ENCODE measurements around the gene PIK3AP1. TPM values are rescaled to one million over a fixed set of nuclear protein-coding genes. Genes with fewer than 3 reads are reported as not detected.
"Not testable (repeated sequence)": the region's sequence is repeated elsewhere in the genome, so short reads cannot be mapped to it uniquely, and the experiment has no call there.

The PIK3AP1 gene
- 1 to 10 TPM; 1.6 to 1.7 TPM for total RNA-seq

GRCh38 chr10:96720422-96721206, at the start of gene PIK3AP1:
PIK3AP1 (minus strand) TSS chr10:96720514; CDS start chr10:96720394, 120 bp downstream.
- no peaks in the 10 kb centered on the region for H3K36me3 Mint-ChIP-seq (ENCODE audit: low read depth)
- H3K4me1 Mint-ChIP-seq (ENCODE audit: low read depth) = peaks cover 6% of the 10 kb centered on the region
- H3K27ac Mint-ChIP-seq = peak within 1 kb of the TSS; percentile 22
- intact Hi-C loops (cut with micrococcal nuclease) = loop anchor here (1.0 to 2.0 kb wide), 5 partner anchors 25 to 346 kb away; no protein-coding TSS in a partner anchor
- H3K4me3 Mint-ChIP-seq = peak within 1 kb of the TSS; percentile 84
- H3K27me3 Mint-ChIP-seq (ENCODE audit: low read depth) = peaks cover 3% of the 10 kb centered on the region
- DNase-seq = peak; percentile 61
- CTCF ChIA-PET = interaction anchor here (0.6 to 1.6 kb wide), 4 partner anchors 11 to 1070 kb away, joined by 3 to 6 read pairs (median 4); no protein-coding TSS in a partner anchor
- H3K9me3 Mint-ChIP-seq = no peaks in the 10 kb centered on the region

GRCh38 chr10:96768136-96768535, 47.8 kb upstream of the PIK3AP1 start:
- CTCF ChIA-PET = interaction anchor here (0.6 to 1.9 kb wide), 4 partner anchors 257 to 841 kb away, joined by 3 to 9 read pairs (median 4); no protein-coding TSS in a partner anchor
- peaks cover 2% of the 10 kb centered on the region for H3K4me1 Mint-ChIP-seq (ENCODE audit: low read depth)
- H3K27ac Mint-ChIP-seq = no peak overlapping the region
- no peaks in the 10 kb centered on the region for H3K36me3 Mint-ChIP-seq (ENCODE audit: low read depth)
- no peak overlapping the region for H3K4me3 Mint-ChIP-seq
- peaks cover 5% of the 10 kb centered on the region for H3K9me3 Mint-ChIP-seq
- intact Hi-C loops (cut with micrococcal nuclease) = loop anchor here (5.0 to 10.0 kb wide), 2 partner anchors 127 to 444 kb away; no protein-coding TSS in a partner anchor
- H3K27me3 Mint-ChIP-seq (ENCODE audit: low read depth) = no peaks in the 10 kb centered on the region
- no peak for DNase-seq

- CTCF ChIA-PET = interaction anchor here (0.6 to 1.9 kb wide), 3 partner anchors 258 to 423 kb away, joined by 4 to 9 read pairs (median 4); no protein-coding TSS in a partner anchor
- peaks cover 2% of the 10 kb centered on the region for H3K4me1 Mint-ChIP-seq (ENCODE audit: low read depth)
- no peaks in the 10 kb centered on the region for H3K27me3 Mint-ChIP-seq (ENCODE audit: low read depth)
- intact Hi-C loops (cut with micrococcal nuclease) = loop anchor here (5.0 to 10.0 kb wide), 2 partner anchors 127 to 445 kb away; no protein-coding TSS in a partner anchor
- no peak overlapping the region for H3K27ac Mint-ChIP-seq
- H3K36me3 Mint-ChIP-seq (ENCODE audit: low read depth) = no peaks in the 10 kb centered on the region
- DNase-seq = no peak
- no peak overlapping the region for H3K4me3 Mint-ChIP-seq
- H3K9me3 Mint-ChIP-seq = peaks cover 5% of the 10 kb centered on the region
Measured at GRCh38 chr10:96767611-96768010, 47.3 kb upstream of the PIK3AP1 start.

- Mint-ChIP-seq H3K36me3 (ENCODE audit: low read depth) (no peaks in the 10 kb centered on the region), H3K27ac (no peak overlapping the region), H3K4me1 (ENCODE audit: low read depth) (peaks cover 2% of the 10 kb centered on the region), H3K9me3 (no peaks in the 10 kb centered on the region), H3K4me3 (no peak overlapping the region), H3K27me3 (ENCODE audit: low read depth) (no peaks in the 10 kb centered on the region)
- intact Hi-C loops (cut with micrococcal nuclease) = loop anchor here (1.0 to 10.0 kb wide), 5 partner anchors 65 to 447 kb away; no protein-coding TSS in a partner anchor
- CTCF ChIA-PET = interaction anchor here (0.5 to 0.6 kb wide), 3 partner anchors 38 to 271 kb away, joined by 3 to 4 read pairs (median 3); no protein-coding TSS in a partner anchor
- peak; percentile 86 for DNase-seq
Measured at GRCh38 chr10:96765406-96766240, 45.3 kb upstream of the PIK3AP1 start.

GRCh38 chr10:96764425-96765060, 44.2 kb upstream of the PIK3AP1 start:
- H3K27ac Mint-ChIP-seq = no peak overlapping the region
- intact Hi-C loops (cut with micrococcal nuclease) = loop anchor here (1.0 to 10.0 kb wide), 5 partner anchors 66 to 448 kb away; no protein-coding TSS in a partner anchor
- CTCF ChIA-PET = interaction anchor here (0.6 to 1.6 kb wide), 9 partner anchors 11 to 389 kb away, joined by 3 to 10 read pairs (median 4); no protein-coding TSS in a partner anchor
- H3K4me1 Mint-ChIP-seq (ENCODE audit: low read depth) = peaks cover 2% of the 10 kb centered on the region
- H3K4me3 Mint-ChIP-seq = no peak overlapping the region
- H3K9me3 Mint-ChIP-seq = no peaks in the 10 kb centered on the region
- DNase-seq = no peak
- no peaks in the 10 kb centered on the region for H3K36me3 Mint-ChIP-seq (ENCODE audit: low read depth)
- H3K27me3 Mint-ChIP-seq (ENCODE audit: low read depth) = no peaks in the 10 kb centered on the region

- H3K36me3 Mint-ChIP-seq (ENCODE audit: low read depth) = no peaks in the 10 kb centered on the region
- intact Hi-C loops (cut with micrococcal nuclease) = no loop called here
- CTCF ChIA-PET = interaction anchor here (0.6 to 1.2 kb wide), 2 partner anchors 120 to 389 kb away, joined by 3 to 4 read pairs; no protein-coding TSS in a partner anchor
- H3K27me3 Mint-ChIP-seq (ENCODE audit: low read depth) = no peaks in the 10 kb centered on the region
- no peak for DNase-seq
- H3K9me3 Mint-ChIP-seq = no peaks in the 10 kb centered on the region
- H3K4me1 Mint-ChIP-seq (ENCODE audit: low read depth) = no peaks in the 10 kb centered on the region
- no peak overlapping the region for H3K27ac Mint-ChIP-seq
- H3K4me3 Mint-ChIP-seq = no peak overlapping the region
Measured at GRCh38 chr10:96758423-96758822, 38.1 kb upstream of the PIK3AP1 start.

- intact Hi-C loops (cut with micrococcal nuclease) = no loop called here
- no peak for DNase-seq
- H3K36me3 Mint-ChIP-seq (ENCODE audit: low read depth) = no peaks in the 10 kb centered on the region
- no peaks in the 10 kb centered on the region for H3K27me3 Mint-ChIP-seq (ENCODE audit: low read depth)
- no peaks in the 10 kb centered on the region for H3K9me3 Mint-ChIP-seq
- CTCF ChIA-PET = interaction anchor here (0.6 kb wide), 2 partner anchors 51 to 281 kb away, joined by 4 to 5 read pairs; no protein-coding TSS in a partner anchor
- no peak overlapping the region for H3K27ac Mint-ChIP-seq
- H3K4me3 Mint-ChIP-seq = no peak overlapping the region
- no peaks in the 10 kb centered on the region for H3K4me1 Mint-ChIP-seq (ENCODE audit: low read depth)
Measured at GRCh38 chr10:96756111-96756903, 36.0 kb upstream of the PIK3AP1 start.

GRCh38 chr10:96753956-96754355, 33.6 kb upstream of the PIK3AP1 start:
- Mint-ChIP-seq H3K36me3 (ENCODE audit: low read depth) (no peaks in the 10 kb centered on the region), H3K4me3 (no peak overlapping the region), H3K27ac (no peak overlapping the region), H3K27me3 (ENCODE audit: low read depth) (no peaks in the 10 kb centered on the region), H3K9me3 (no peaks in the 10 kb centered on the region), H3K4me1 (ENCODE audit: low read depth) (no peaks in the 10 kb centered on the region)
- no peak for DNase-seq
- CTCF ChIA-PET = interaction anchor here (0.9 kb wide), 1 partner anchor 10 kb away, joined by 3 read pairs; no protein-coding TSS in a partner anchor
- intact Hi-C loops (cut with micrococcal nuclease) = no loop called here

- no peak for DNase-seq
- CTCF ChIA-PET = no interaction called here
- intact Hi-C loops (cut with micrococcal nuclease) = no loop called here
- peaks cover 6% of the 10 kb centered on the region for H3K4me1 Mint-ChIP-seq (ENCODE audit: low read depth)
- no peak overlapping the region for H3K4me3 Mint-ChIP-seq
- no peaks in the 10 kb centered on the region for H3K9me3 Mint-ChIP-seq
- no peak overlapping the region for H3K27ac Mint-ChIP-seq
- H3K36me3 Mint-ChIP-seq (ENCODE audit: low read depth) = no peaks in the 10 kb centered on the region
- H3K27me3 Mint-ChIP-seq (ENCODE audit: low read depth) = no peaks in the 10 kb centered on the region
Measured at GRCh38 chr10:96752375-96752774, 32.1 kb upstream of the PIK3AP1 start.

GRCh38 chr10:96750316-96750715, 30.0 kb upstream of the PIK3AP1 start:
- DNase-seq; H3K9me3 Mint-ChIP-seq; H3K36me3 Mint-ChIP-seq (ENCODE audit: low read depth); H3K27ac Mint-ChIP-seq; H3K27me3 Mint-ChIP-seq (ENCODE audit: low read depth); H3K4me3 Mint-ChIP-seq; H3K4me1 Mint-ChIP-seq (ENCODE audit: low read depth); intact Hi-C loops (cut with micrococcal nuclease): not testable (repeated sequence)
- CTCF ChIA-PET = interaction anchor here (0.6 kb wide), 1 partner anchor 127 kb away, joined by 4 read pairs; no protein-coding TSS in a partner anchor
